Large intestine (tissue), 3 donors: ENCODE results near the gene CNTRL. TPM values are rescaled to one million over a fixed set of nuclear protein-coding genes. Genes with fewer than 3 reads are reported as not detected.
"Not testable (repeated sequence)": the region's sequence is repeated elsewhere in the genome, so short reads cannot be mapped to it uniquely, and the experiment has no call there.

Experiments used
- DNase-seq, 2 donors: peaks; one replicate each; pipeline versions ENCODE4 v3.0.0 to v3.0.0-alpha.2; 2013
- H3K27ac ChIP-seq: one replicate; pipeline ENCODE4 v1.5.1; 2013; ENCODE audit warnings: low read length
- H3K27me3 ChIP-seq: 2 replicates; pipeline ENCODE4 v1.6.1; 2013; ENCODE audit warnings: low read length; ENCODE audit not compliant: control insufficient read depth, insufficient read depth
- H3K36me3 ChIP-seq: 2 replicates; pipeline ENCODE4 v1.6.1; 2013; ENCODE audit warnings: low read length; ENCODE audit not compliant: control insufficient read depth, insufficient read depth
- H3K4me1 ChIP-seq: one replicate; pipeline ENCODE4 v1.6.1; 2013; ENCODE audit warnings: low read length; ENCODE audit not compliant: control insufficient read depth, insufficient read depth
- H3K4me3 ChIP-seq: one replicate; pipeline ENCODE4 v1.5.1; 2013; ENCODE audit warnings: low read length
- H3K9me3 ChIP-seq: one replicate; pipeline ENCODE4 v1.6.1; 2013; ENCODE audit warnings: mild to moderate bottlenecking, low read depth, low read length, moderate library complexity; ENCODE audit not compliant: control insufficient read depth
- WGBS: methylation state at CpG from one replicate; pipeline ENCODE4 v1.1.5; 2013; ENCODE audit warnings: low lambda C conversion rate; ENCODE audit not compliant: insufficient coverage; 5-methylcytosine and 5-hydroxymethylcytosine counted together
- polyA plus RNA-seq: library from polyadenylated mRNA; unstranded; fragments of 120-200 nt; gene quantifications from one replicate; pipeline ENCODE4 v1.2.1, GENCODE V29; 2013

The CNTRL gene
- polyA plus RNA-seq, 1 donor, result 15.8 TPM

DNA sequence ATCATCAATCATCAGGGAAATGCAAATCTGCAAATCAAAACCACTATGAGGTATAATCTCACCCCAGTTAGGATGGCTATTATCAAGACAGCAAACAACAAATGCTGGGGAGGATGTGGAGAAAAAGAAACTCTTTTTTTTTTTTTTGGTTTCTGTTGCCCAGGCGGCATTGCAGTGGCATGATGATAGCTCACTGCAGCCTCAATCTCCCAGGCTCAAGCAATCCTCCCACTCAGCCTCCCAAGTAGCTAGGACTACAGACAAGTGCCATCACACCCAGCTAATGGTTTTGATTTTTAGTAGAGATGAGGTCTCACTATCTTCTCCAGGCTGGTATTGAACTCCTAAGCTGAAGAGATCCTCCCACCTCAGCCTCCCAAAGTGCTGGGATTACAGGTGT, 5.4 kb upstream of the CNTRL start:
- no peak overlapping the region for H3K4me3 ChIP-seq
- WGBS, result no CpG with 5 or more reads among the region's 1 CpG
- peaks cover 5% of the 10 kb centered on the region for H3K4me1 ChIP-seq
- H3K27me3 ChIP-seq, result no peaks in the 10 kb centered on the region
- H3K9me3 ChIP-seq, result no peaks in the 10 kb centered on the region
- no peak for DNase-seq
- no peaks in the 10 kb centered on the region for H3K36me3 ChIP-seq
- H3K27ac ChIP-seq, result no peak overlapping the region

DNA sequence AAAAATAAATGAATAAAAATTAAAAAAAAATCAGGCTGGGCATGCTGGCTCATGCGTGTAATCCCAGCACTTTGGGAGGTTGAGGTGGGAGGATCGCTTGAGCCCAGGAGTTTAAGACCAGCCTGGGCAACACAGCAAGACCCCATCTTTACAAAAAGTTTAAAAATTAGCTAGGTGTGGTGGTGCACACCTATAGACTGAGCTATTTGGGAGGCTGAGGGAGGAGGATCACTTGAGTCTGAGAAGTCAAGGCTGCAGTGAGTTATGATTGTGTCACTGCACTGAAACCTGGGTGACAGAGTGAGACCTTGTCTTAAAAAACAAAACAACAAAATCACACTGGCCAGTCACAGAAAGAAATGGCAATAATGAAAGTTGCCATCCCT, 3.4 kb upstream of the CNTRL start:
- DNase-seq, result no peak
- Histone ChIP-seq H3K9me3 (peaks cover 4% of the 10 kb centered on the region), H3K4me3 (no peak overlapping the region), H3K4me1 (peaks cover 9% of the 10 kb centered on the region), H3K27ac (no peak overlapping the region), H3K27me3 (no peaks in the 10 kb centered on the region), H3K36me3 (no peaks in the 10 kb centered on the region)
- 86% methylated on average over 1 of the region's 2 CpGs for WGBS

DNA sequence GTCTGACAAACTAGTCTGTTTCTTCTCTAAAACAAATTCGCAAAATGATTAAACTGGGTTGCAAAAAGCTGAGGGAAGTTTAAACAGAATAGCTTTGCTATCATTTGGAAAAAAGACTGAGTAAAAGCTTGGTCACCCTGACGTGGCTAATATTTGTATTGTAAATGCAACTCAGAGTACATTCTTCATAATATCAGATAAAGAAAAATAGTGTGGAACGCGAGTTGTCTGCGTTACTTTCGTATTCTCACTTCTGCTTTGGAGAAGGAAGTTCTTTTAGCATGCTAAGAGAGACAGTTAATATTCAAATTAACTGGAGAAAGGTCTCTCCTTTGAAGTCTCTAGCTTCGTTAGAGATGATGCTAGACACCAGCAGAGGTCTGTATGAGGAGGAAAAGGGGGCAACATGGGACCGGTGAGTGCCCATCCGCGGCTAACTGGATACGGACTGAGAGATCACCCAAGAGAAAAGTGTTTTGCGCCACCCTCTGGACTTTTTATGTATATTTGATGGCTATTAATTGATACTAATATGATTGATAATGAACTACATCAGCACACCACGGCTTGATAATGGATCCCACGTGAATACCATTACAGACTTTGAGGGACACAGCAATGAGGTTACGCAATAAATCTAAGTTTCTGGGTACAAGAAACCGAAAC, 2.9 kb upstream of the CNTRL start:
- no peaks in the 10 kb centered on the region for H3K36me3 ChIP-seq
- peak in 1 of 2 donors; percentile 38 for DNase-seq
- WGBS, result 64% methylated on average over 4 of the region's 16 CpGs
- no peak overlapping the region for H3K27ac ChIP-seq
- peaks cover 4% of the 10 kb centered on the region for H3K9me3 ChIP-seq
- no peaks in the 10 kb centered on the region for H3K27me3 ChIP-seq
- H3K4me1 ChIP-seq, result peaks cover 9% of the 10 kb centered on the region
- H3K4me3 ChIP-seq, result peak overlapping the region; percentile 19

DNA sequence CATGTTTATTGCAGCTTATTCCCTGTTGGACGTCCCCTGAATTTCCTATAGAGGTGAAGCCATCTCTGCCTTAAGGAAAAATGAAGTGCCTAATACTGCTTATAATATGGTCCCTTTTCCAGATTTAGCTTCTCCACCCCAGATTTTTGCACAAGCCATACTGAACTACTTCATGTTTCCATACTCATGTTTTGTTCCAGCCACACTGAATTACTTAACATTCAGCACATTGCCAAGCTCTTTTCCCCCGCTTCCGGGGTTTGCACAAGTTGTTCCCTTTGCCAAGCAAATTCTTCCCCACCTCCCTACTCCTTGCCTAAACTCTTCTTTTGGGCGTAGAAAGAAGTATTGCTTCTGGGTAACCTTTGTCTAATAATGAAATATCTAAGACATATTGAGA, 1.7 kb upstream of the CNTRL start:
- Histone ChIP-seq H3K4me3 (no peak overlapping the region), H3K9me3 (peaks cover 4% of the 10 kb centered on the region), H3K27me3 (no peaks in the 10 kb centered on the region), H3K27ac (no peak overlapping the region), H3K36me3 (no peaks in the 10 kb centered on the region), H3K4me1 (peaks cover 9% of the 10 kb centered on the region)
- peak in 1 of 2 donors; percentile 16 for DNase-seq
- WGBS, result 75% methylated on average over 3 of the region's 4 CpGs

- peaks cover 4% of the 10 kb centered on the region for H3K9me3 ChIP-seq
- no peak for DNase-seq
- H3K27me3 ChIP-seq, result no peaks in the 10 kb centered on the region
- peak overlapping the region; percentile 85 for H3K27ac ChIP-seq
- H3K36me3 ChIP-seq, result no peaks in the 10 kb centered on the region
- peaks cover 9% of the 10 kb centered on the region for H3K4me1 ChIP-seq
- 13% methylated on average over 5 of the region's 19 CpGs for WGBS
- peak overlapping the region; percentile 80 for H3K4me3 ChIP-seq
Observed at GRCh38 chr9:121075251-121076036, 689 bp downstream of the CNTRL start.

GRCh38 chr9:121082075-121082474, 7.3 kb downstream of the CNTRL start:
- WGBS, result no CpG with 5 or more reads among the region's 1 CpG
- DNase-seq, result no peak
- no peak overlapping the region for H3K4me3 ChIP-seq
- H3K4me1 ChIP-seq, result no peaks in the 10 kb centered on the region
- no peaks in the 10 kb centered on the region for H3K36me3 ChIP-seq
- no peak overlapping the region for H3K27ac ChIP-seq
- H3K27me3 ChIP-seq, result no peaks in the 10 kb centered on the region
- H3K9me3 ChIP-seq, result no peaks in the 10 kb centered on the region

GRCh38 chr9:121085661-121086060, 10.9 kb downstream of the CNTRL start:
- H3K27me3 ChIP-seq, result no peaks in the 10 kb centered on the region
- no peak overlapping the region for H3K27ac ChIP-seq
- H3K36me3 ChIP-seq, result no peaks in the 10 kb centered on the region
- WGBS, result 86% methylated on average over 1 of the region's 1 CpG
- no peak overlapping the region for H3K4me3 ChIP-seq
- H3K9me3 ChIP-seq, result no peaks in the 10 kb centered on the region
- H3K4me1 ChIP-seq, result no peaks in the 10 kb centered on the region
- no peak for DNase-seq

GRCh38 chr9:121088576-121088975, 13.8 kb downstream of the CNTRL start:
- no CpG with 5 or more reads among the region's 3 CpGs for WGBS
- H3K36me3 ChIP-seq, result no peaks in the 10 kb centered on the region
- H3K27me3 ChIP-seq, result no peaks in the 10 kb centered on the region
- no peak overlapping the region for H3K4me3 ChIP-seq
- no peak for DNase-seq
- no peak overlapping the region for H3K27ac ChIP-seq
- no peaks in the 10 kb centered on the region for H3K9me3 ChIP-seq
- no peaks in the 10 kb centered on the region for H3K4me1 ChIP-seq

GRCh38 chr9:121090743-121091142, 16.0 kb downstream of the CNTRL start:
- not testable (repeated sequence) for H3K27ac ChIP-seq, H3K36me3 ChIP-seq, H3K9me3 ChIP-seq, H3K4me3 ChIP-seq, DNase-seq, H3K4me1 ChIP-seq, H3K27me3 ChIP-seq
- no CpG with 5 or more reads among the region's 6 CpGs for WGBS

GRCh38 chr9:121095057-121095456, 20.3 kb downstream of the CNTRL start:
- Histone ChIP-seq H3K27me3 (no peaks in the 10 kb centered on the region), H3K9me3 (no peaks in the 10 kb centered on the region), H3K36me3 (no peaks in the 10 kb centered on the region), H3K27ac (no peak overlapping the region), H3K4me1 (no peaks in the 10 kb centered on the region), H3K4me3 (no peak overlapping the region)
- no peak for DNase-seq
